SK-N-SH treated with all-trans-retinoic acid at 6 μM for 48 hours (cell line): Measurements from ENCODE around the gene TMEM128.
"Not testable (repeated sequence)": the region's sequence is repeated elsewhere in the genome, so short reads cannot be mapped to it uniquely, and the experiment has no call there.

Experiments used
- ATAC-seq: fragments of 200-7000 bp; cut with Tn5 transposase; 3 replicates; pipeline ENCODE4 v1.9.1; 2020; ENCODE audit warnings: mild to moderate bottlenecking, moderate library complexity
- ARNTL ChIP-seq: fragments of 450-650 bp; formaldehyde crosslinking; IDR thresholded peaks from 2 replicates; pipeline ENCODE4 v1.5.0; 2020; ENCODE audit warnings: low read depth, mild to moderate bottlenecking, moderate library complexity, borderline replicate concordance
- BACH2 ChIP-seq: fragments of 250-450 bp; sonication (Bioruptor Pico); IDR thresholded peaks from 2 replicates; pipeline ENCODE4 v1.9.0; 2021; ENCODE audit warnings: mild to moderate bottlenecking, borderline replicate concordance
- CSDC2 ChIP-seq: fragments of 250-450 bp; sonication (Bioruptor Pico); IDR thresholded peaks from 2 replicates; pipeline ENCODE4 v1.5.0; 2020; ENCODE audit warnings: mild to moderate bottlenecking, moderate library complexity
- ESRRG ChIP-seq: fragments of 250-450 bp; sonication (Bioruptor Pico); IDR thresholded peaks from 2 replicates; pipeline ENCODE4 v1.6.1; 2021; ENCODE audit warnings: mild to moderate bottlenecking
- GLIS3 ChIP-seq: fragments of 250-450 bp; sonication (Bioruptor Pico); IDR thresholded peaks from 2 replicates; pipeline ENCODE4 v1.5.0; 2020; ENCODE audit warnings: mild to moderate bottlenecking, moderate library complexity
- ISL1 ChIP-seq: fragments of 250-450 bp; sonication (Bioruptor Pico); IDR thresholded peaks from 2 replicates; pipeline ENCODE4 v2.1.2; 2022; ENCODE audit warnings: mild to moderate bottlenecking, moderate library complexity
- OSR1 ChIP-seq: fragments of 250-450 bp; sonication (Bioruptor Pico); IDR thresholded peaks from 2 replicates; pipeline ENCODE4 v1.8.0; 2022; ENCODE audit warnings: moderate library complexity, mild to moderate bottlenecking, inconsistent platforms
- PPARA ChIP-seq: fragments of 250-450 bp; sonication (Bioruptor Pico); IDR thresholded peaks from 2 replicates; pipeline ENCODE4 v1.5.0; 2020; ENCODE audit warnings: mild to moderate bottlenecking, borderline replicate concordance
- RARB ChIP-seq: fragments of 250-450 bp; sonication (Bioruptor Pico); IDR thresholded peaks from 2 replicates; pipeline ENCODE4 v1.8.0; 2021; ENCODE audit warnings: mild to moderate bottlenecking, moderate library complexity
- SNAI2 ChIP-seq: fragments of 250-450 bp; sonication (Bioruptor Pico); IDR thresholded peaks from 2 replicates; pipeline ENCODE4 v1.5.0; 2020; ENCODE audit warnings: mild to moderate bottlenecking, moderate library complexity
- TOX ChIP-seq: fragments of 250-450 bp; sonication (Bioruptor Pico); IDR thresholded peaks from 2 replicates; pipeline ENCODE4 v1.8.0; 2021; ENCODE audit warnings: mild to moderate bottlenecking, moderate library complexity, borderline replicate concordance
- ZC3H10 ChIP-seq: fragments of 250-450 bp; sonication (Bioruptor Pico); IDR thresholded peaks from 2 replicates; pipeline ENCODE4 v1.5.1; 2021; ENCODE audit warnings: mild to moderate bottlenecking, moderate library complexity
- ZFP3 ChIP-seq: fragments of 250-450 bp; sonication (Bioruptor Pico); IDR thresholded peaks from 2 replicates; pipeline ENCODE4 v1.5.0; 2020; ENCODE audit warnings: mild to moderate bottlenecking, moderate library complexity
- ZFP30 ChIP-seq: fragments of 450-650 bp; formaldehyde crosslinking; IDR thresholded peaks from 2 replicates; pipeline ENCODE4 v1.5.0; 2022; ENCODE audit warnings: mild to moderate bottlenecking, moderate library complexity
- ZNF565 ChIP-seq: fragments of 450-650 bp; formaldehyde crosslinking; conservative IDR thresholded peaks from 2 replicates; pipeline ENCODE4 v1.5.0; 2020; ENCODE audit warnings: low read depth, mild to moderate bottlenecking, moderate library complexity
- ZNF70 ChIP-seq: fragments of 450-650 bp; formaldehyde crosslinking; IDR thresholded peaks from 2 replicates; pipeline ENCODE4 v1.5.0; 2020; ENCODE audit warnings: mild to moderate bottlenecking, moderate library complexity
- ZNF8 ChIP-seq: fragments of 450-650 bp; formaldehyde crosslinking; IDR thresholded peaks from 2 replicates; pipeline ENCODE4 v1.5.0; 2020; ENCODE audit warnings: mild to moderate bottlenecking, moderate library complexity
- TF ChIP-seq, protein P1 (sequence below): fragments of 250-450 bp; sonication (Bioruptor Pico); IDR thresholded peaks from 2 replicates; pipeline ENCODE4 v1.5.1; 2020; ENCODE audit warnings: low read depth, mild to moderate bottlenecking, moderate library complexity
- TF ChIP-seq, protein P2 (sequence below): fragments of 250-450 bp; sonication (Bioruptor Pico); IDR thresholded peaks from 2 replicates; pipeline ENCODE4 v1.8.0; 2021; ENCODE audit warnings: low read depth, mild to moderate bottlenecking, moderate library complexity, borderline replicate concordance
- TF ChIP-seq, protein P3 (sequence below): fragments of 250-450 bp; sonication (Bioruptor Pico); IDR thresholded peaks from 2 replicates; pipeline ENCODE4 v1.5.1; 2021; ENCODE audit warnings: mild to moderate bottlenecking, moderate library complexity
- TF ChIP-seq, protein P4 (sequence below): fragments of 250-450 bp; sonication (Bioruptor Pico); IDR thresholded peaks from 2 replicates; pipeline ENCODE4 v1.5.0; 2020; ENCODE audit warnings: mild to moderate bottlenecking, moderate library complexity

TMEM128 gene

DNA sequence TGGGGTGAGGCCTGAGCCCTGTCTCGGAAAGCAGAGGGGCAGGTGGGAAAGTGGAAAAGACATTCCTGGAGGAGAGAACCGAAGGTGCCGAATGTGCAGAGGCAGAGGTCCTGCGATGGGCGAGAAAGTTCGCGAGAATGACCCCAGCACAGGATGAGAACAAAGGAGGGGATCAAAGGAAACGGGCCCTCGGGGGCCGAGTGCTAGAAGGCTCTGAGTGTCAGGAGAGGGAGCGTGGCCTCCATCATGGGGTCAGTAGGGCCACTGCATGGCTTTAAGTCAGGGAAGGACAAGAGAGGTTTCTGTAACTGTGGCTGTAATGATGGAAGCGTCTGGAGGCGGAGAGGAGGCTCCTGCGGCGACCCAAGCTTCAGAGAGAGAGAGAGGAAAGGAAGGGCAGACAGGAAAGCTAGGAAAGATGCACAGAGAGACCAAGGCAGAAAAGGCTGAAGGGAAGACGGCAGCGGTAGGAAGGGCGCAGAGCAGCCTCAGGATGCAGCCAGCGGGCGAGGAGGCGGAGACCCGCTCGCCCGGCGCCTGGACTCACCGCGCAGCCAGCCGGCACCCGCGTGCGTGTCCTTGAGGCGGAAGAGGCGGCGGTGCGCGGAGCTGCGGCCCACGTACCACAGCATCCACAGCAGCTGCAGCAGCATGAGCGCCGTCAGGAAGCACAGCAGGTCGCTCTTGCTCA lies 22.0 kb downstream of the TMEM128 start:
- ATAC-seq: no peak
- no peak for TF ChIP-seq BACH2 (CRISPR knock-in tag)
- TF ChIP-seq, protein P1, sequence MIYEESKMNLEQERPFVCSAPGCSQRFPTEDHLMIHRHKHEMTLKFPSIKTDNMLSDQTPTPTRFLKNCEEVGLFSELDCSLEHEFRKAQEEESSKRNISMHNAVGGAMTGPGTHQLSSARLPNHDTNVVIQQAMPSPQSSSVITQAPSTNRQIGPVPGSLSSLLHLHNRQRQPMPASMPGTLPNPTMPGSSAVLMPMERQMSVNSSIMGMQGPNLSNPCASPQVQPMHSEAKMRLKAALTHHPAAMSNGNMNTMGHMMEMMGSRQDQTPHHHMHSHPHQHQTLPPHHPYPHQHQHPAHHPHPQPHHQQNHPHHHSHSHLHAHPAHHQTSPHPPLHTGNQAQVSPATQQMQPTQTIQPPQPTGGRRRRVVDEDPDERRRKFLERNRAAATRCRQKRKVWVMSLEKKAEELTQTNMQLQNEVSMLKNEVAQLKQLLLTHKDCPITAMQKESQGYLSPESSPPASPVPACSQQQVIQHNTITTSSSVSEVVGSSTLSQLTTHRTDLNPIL (CRISPR knock-in tag): no peak
- TF ChIP-seq, protein P2, sequence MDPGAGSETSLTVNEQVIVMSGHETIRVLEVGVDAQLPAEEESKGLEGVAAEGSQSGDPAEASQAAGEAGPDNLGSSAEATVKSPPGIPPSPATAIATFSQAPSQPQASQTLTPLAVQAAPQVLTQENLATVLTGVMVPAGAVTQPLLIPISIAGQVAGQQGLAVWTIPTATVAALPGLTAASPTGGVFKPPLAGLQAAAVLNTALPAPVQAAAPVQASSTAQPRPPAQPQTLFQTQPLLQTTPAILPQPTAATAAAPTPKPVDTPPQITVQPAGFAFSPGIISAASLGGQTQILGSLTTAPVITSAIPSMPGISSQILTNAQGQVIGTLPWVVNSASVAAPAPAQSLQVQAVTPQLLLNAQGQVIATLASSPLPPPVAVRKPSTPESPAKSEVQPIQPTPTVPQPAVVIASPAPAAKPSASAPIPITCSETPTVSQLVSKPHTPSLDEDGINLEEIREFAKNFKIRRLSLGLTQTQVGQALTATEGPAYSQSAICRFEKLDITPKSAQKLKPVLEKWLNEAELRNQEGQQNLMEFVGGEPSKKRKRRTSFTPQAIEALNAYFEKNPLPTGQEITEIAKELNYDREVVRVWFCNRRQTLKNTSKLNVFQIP: no peak
- TF ChIP-seq GLIS3 (CRISPR knock-in tag): no peak
- no peak for TF ChIP-seq ESRRG (CRISPR knock-in tag)
- TF ChIP-seq ISL1: no peak
- no peak for TF ChIP-seq ZNF8 (CRISPR knock-in tag)
- no peak for TF ChIP-seq RARB
- TF ChIP-seq, protein P3, sequence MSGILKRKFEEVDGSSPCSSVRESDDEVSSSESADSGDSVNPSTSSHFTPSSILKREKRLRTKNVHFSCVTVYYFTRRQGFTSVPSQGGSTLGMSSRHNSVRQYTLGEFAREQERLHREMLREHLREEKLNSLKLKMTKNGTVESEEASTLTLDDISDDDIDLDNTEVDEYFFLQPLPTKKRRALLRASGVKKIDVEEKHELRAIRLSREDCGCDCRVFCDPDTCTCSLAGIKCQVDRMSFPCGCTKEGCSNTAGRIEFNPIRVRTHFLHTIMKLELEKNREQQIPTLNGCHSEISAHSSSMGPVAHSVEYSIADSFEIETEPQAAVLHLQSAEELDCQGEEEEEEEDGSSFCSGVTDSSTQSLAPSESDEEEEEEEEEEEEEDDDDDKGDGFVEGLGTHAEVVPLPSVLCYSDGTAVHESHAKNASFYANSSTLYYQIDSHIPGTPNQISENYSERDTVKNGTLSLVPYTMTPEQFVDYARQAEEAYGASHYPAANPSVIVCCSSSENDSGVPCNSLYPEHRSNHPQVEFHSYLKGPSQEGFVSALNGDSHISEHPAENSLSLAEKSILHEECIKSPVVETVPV: no peak

GRCh38 chr4:4217113-4217512 lies 30.9 kb downstream of the TMEM128 start:
- TF ChIP-seq ZFP3 (no peak), SNAI2 (CRISPR knock-in tag) (no peak), TOX (no peak), ESRRG (CRISPR knock-in tag) (no peak), ISL1 (no peak), OSR1 (CRISPR knock-in tag) (no peak), ZFP30 (no peak), ZNF70 (CRISPR knock-in tag) (no peak), ZNF8 (CRISPR knock-in tag) (no peak), CSDC2 (CRISPR knock-in tag) (no peak), GLIS3 (CRISPR knock-in tag) (no peak), RARB (no peak), PPARA (no peak), ZC3H10 (CRISPR knock-in tag) (no peak), ARNTL (CRISPR knock-in tag) (no peak), BACH2 (CRISPR knock-in tag) (no peak), ZNF565 (no peak)
- TF ChIP-seq, protein P4, sequence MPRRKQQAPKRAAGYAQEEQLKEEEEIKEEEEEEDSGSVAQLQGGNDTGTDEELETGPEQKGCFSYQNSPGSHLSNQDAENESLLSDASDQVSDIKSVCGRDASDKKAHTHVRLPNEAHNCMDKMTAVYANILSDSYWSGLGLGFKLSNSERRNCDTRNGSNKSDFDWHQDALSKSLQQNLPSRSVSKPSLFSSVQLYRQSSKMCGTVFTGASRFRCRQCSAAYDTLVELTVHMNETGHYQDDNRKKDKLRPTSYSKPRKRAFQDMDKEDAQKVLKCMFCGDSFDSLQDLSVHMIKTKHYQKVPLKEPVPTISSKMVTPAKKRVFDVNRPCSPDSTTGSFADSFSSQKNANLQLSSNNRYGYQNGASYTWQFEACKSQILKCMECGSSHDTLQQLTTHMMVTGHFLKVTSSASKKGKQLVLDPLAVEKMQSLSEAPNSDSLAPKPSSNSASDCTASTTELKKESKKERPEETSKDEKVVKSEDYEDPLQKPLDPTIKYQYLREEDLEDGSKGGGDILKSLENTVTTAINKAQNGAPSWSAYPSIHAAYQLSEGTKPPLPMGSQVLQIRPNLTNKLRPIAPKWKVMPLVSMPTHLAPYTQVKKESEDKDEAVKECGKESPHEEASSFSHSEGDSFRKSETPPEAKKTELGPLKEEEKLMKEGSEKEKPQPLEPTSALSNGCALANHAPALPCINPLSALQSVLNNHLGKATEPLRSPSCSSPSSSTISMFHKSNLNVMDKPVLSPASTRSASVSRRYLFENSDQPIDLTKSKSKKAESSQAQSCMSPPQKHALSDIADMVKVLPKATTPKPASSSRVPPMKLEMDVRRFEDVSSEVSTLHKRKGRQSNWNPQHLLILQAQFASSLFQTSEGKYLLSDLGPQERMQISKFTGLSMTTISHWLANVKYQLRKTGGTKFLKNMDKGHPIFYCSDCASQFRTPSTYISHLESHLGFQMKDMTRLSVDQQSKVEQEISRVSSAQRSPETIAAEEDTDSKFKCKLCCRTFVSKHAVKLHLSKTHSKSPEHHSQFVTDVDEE (CRISPR knock-in tag): no peak
- TF ChIP-seq, protein P2: no peak
- TF ChIP-seq, protein P1 (CRISPR knock-in tag): no peak
- ATAC-seq: no peak

- ATAC-seq: no peak
- TF ChIP-seq CSDC2 (CRISPR knock-in tag) (no peak), GLIS3 (CRISPR knock-in tag) (no peak)
- TF ChIP-seq, protein P4 (CRISPR knock-in tag): no peak
Measured at GRCh38 chr4:4216648-4217047, 31.4 kb downstream of the TMEM128 start.

GRCh38 chr4:4213674-4214073 lies 34.3 kb downstream of the TMEM128 start:
- ATAC-seq: not testable (repeated sequence)
